ENCODE results near the gene TADA2B. TPM values are rescaled to one million over a fixed set of nuclear protein-coding genes. Genes with fewer than 3 reads are reported as not detected.

Gene TADA2B, protein sequence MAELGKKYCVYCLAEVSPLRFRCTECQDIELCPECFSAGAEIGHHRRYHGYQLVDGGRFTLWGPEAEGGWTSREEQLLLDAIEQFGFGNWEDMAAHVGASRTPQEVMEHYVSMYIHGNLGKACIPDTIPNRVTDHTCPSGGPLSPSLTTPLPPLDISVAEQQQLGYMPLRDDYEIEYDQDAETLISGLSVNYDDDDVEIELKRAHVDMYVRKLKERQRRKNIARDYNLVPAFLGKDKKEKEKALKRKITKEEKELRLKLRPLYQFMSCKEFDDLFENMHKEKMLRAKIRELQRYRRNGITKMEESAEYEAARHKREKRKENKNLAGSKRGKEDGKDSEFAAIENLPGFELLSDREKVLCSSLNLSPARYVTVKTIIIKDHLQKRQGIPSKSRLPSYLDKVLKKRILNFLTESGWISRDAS
- total RNA-seq (2022; extraction: Qiagen RNA extraction), result 12.1 to 15.2 TPM (median 13.1 TPM) in 5 replicates

DNA sequence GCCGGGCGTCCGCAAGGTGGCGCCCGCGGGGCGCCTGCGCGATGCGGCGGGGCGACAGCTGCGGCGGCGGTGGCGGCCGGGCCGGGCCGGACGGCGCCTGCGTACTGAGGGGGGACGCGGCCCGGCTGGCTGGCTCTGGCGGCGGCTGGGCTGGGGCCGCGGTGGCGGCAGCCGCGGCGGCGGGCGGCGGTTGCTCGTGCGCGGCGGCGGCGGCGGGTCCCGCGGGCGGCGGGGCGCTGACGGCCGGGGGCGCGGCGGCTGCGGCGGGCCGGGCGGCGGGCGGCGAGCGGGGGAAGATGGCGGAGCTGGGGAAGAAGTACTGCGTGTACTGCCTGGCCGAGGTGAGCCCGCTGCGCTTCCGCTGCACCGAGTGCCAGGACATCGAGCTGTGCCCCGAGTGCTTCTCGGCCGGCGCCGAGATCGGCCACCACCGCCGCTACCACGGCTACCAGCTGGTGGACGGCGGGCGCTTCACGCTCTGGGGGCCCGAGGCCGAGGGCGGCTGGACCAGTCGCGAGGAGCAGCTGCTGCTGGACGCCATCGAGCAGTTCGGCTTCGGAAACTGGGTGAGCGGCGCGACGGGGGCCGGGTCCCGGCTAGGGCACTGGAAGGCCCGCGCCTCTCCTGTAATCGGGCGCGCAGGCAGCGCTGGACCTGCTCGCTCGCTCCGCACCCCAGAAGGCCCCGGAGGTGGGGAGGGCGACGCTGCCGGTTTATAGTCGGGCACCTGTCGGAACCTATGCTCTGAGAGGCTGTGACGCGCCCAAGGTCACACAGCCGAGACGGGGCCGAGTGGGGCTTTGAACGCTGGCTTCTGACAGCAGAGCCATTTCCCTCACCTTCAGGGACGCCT is at the start of gene TADA2B:
TSS of gene TADA2B (plus strand) at position 89 of the 853 bp plus-strand sequence. CDS start at position 297, 208 bp downstream.

DNA sequence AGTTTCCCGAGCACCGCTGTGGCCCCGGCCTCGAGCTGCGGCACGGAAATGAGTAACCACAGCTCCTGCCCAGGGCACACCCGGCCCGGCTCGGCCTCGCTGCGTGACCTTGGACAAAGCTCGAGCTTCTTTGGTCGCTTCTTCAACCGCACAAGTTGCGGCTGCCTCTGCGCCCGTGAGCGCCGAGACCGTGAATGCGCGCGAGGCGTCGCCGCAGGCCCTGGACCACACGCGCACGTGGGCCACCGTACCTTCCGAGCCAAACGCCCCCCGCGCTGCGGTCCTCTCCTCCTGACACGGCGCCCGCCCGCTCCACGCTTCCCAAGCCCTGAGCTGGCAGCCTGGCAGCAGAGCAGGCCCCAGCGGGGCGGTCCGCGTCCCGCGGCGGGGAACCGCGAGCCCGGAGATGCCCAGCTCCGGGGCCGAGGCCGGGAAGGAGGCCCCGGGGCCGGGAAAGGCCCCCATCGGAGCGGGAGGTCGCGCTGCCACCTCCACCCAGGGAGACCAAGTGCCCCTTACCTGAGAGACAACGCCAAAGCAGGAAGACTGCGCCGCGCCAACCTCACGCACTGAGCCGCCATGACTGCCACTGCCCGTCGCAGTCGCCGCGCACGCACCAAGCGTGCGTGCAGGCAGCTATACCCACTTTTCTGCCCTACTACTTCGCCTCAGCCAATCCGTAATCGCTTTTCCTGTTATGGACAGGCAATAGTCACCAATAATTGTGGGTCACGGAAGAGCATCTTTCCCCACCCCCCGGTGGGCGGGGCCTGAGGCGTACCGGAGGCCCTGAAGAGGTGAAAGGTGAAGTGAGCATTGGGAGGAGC is 24.5 kb downstream of the TADA2B start, which contains the start of gene GRPEL1:
TSS of gene GRPEL1 (minus strand) at position 613 of the 827 bp plus-strand sequence. CDS start at position 581, 32 bp downstream.

Other genes starting within 250 kb of the TADA2B start
- gene TBC1D14, start 133.5 kb upstream of the TADA2B start, total RNA-seq (2022; extraction: Qiagen RNA extraction), result 30.9 to 35.8 TPM (median 34.1 TPM) in 5 replicates
- 61.1 to 72.6 TPM (median 64.2 TPM) in 5 replicates for gene GRPEL1, start 24.7 kb downstream of the TADA2B start, total RNA-seq (2022; extraction: Qiagen RNA extraction)
- 2.8 to 5.6 TPM (median 4.2 TPM) in 5 replicates for gene SORCS2, start 149.2 kb downstream of the TADA2B start, total RNA-seq (2022; extraction: Qiagen RNA extraction)

All from A549 treated with CORT108297 at 1 μM for 4 hours (cell line).